Measurements from ENCODE around the gene HIC1. TPM values are rescaled to one million over a fixed set of nuclear protein-coding genes. Genes with fewer than 3 reads are reported as not detected.

The HIC1 gene
- total RNA-seq, 1 experiment from 2014 or later = 1.0 TPM

GRCh38 chr17:2059547-2060384 is 4.9 kb downstream of the HIC1 start:
- Mint-ChIP-seq H3K9me3 (ENCODE audit: unreplicated experiment) (no peaks in the 10 kb centered on the region), H3K4me1 (ENCODE audit: insufficient read depth, unreplicated experiment) (no peaks in the 10 kb centered on the region), H3K36me3 (ENCODE audit: insufficient read depth, unreplicated experiment) (no peaks in the 10 kb centered on the region), H3K4me3 (ENCODE audit: unreplicated experiment) (no peak overlapping the region), H3K27me3 (ENCODE audit: insufficient read depth, unreplicated experiment) (no peaks in the 10 kb centered on the region), H3K27ac (ENCODE audit: low read depth, unreplicated experiment) (no peak overlapping the region)
- DNase-seq (ENCODE audit: unreplicated experiment) = no peak
- intact Hi-C loops (cut with micrococcal nuclease) = no loop called here
- no peak for TF ChIP-seq CTCF (IDR thresholded peaks at IDR 0.05; ENCODE audit: unreplicated experiment)
- ChIA-PET CTCF (interaction anchor here (0.6 to 1.1 kb wide), 5 partner anchors 66 to 451 kb away, joined by 3 to 5 read pairs (median 3); no protein-coding TSS in a partner anchor), POLR2A (no interaction called here)
- no TSS peak for BruUV-seq (replicated peaks)

- no peak overlapping the region for H3K27ac Mint-ChIP-seq (ENCODE audit: low read depth, unreplicated experiment)
- no peak for TF ChIP-seq CTCF (IDR thresholded peaks at IDR 0.05; ENCODE audit: unreplicated experiment)
- no peak for DNase-seq (ENCODE audit: unreplicated experiment)
- intact Hi-C loops (cut with micrococcal nuclease) = no loop called here
- no peaks in the 10 kb centered on the region for H3K36me3 Mint-ChIP-seq (ENCODE audit: insufficient read depth, unreplicated experiment)
- H3K4me1 Mint-ChIP-seq (ENCODE audit: insufficient read depth, unreplicated experiment) = no peaks in the 10 kb centered on the region
- POLR2A ChIA-PET = no interaction called here
- H3K9me3 Mint-ChIP-seq (ENCODE audit: unreplicated experiment) = no peaks in the 10 kb centered on the region
- CTCF ChIA-PET = interaction anchor here (0.6 to 1.1 kb wide), 3 partner anchors 66 to 184 kb away, joined by 3 to 5 read pairs (median 4); no protein-coding TSS in a partner anchor
- BruUV-seq (replicated peaks) = no TSS peak
- H3K4me3 Mint-ChIP-seq (ENCODE audit: unreplicated experiment) = no peak overlapping the region
- no peaks in the 10 kb centered on the region for H3K27me3 Mint-ChIP-seq (ENCODE audit: insufficient read depth, unreplicated experiment)
Observed at GRCh38 chr17:2060385-2060658, 5.4 kb downstream of the HIC1 start.

GRCh38 chr17:2060681-2061440 is 6.0 kb downstream of the HIC1 start:
- no peaks in the 10 kb centered on the region for H3K27me3 Mint-ChIP-seq (ENCODE audit: insufficient read depth, unreplicated experiment)
- intact Hi-C loops (cut with micrococcal nuclease) = no loop called here
- ChIA-PET POLR2A (no interaction called here), CTCF (interaction anchor here (0.6 to 1.1 kb wide), 3 partner anchors 65 to 184 kb away, joined by 3 to 5 read pairs (median 4); no protein-coding TSS in a partner anchor)
- H3K9me3 Mint-ChIP-seq (ENCODE audit: unreplicated experiment) = no peaks in the 10 kb centered on the region
- no peaks in the 10 kb centered on the region for H3K36me3 Mint-ChIP-seq (ENCODE audit: insufficient read depth, unreplicated experiment)
- no peak overlapping the region for H3K27ac Mint-ChIP-seq (ENCODE audit: low read depth, unreplicated experiment)
- no TSS peak for BruUV-seq (replicated peaks)
- no peaks in the 10 kb centered on the region for H3K4me1 Mint-ChIP-seq (ENCODE audit: insufficient read depth, unreplicated experiment)
- no peak for DNase-seq (ENCODE audit: unreplicated experiment)
- no peak overlapping the region for H3K4me3 Mint-ChIP-seq (ENCODE audit: unreplicated experiment)
- TF ChIP-seq CTCF (IDR thresholded peaks at IDR 0.05; ENCODE audit: unreplicated experiment) = no peak

DNA sequence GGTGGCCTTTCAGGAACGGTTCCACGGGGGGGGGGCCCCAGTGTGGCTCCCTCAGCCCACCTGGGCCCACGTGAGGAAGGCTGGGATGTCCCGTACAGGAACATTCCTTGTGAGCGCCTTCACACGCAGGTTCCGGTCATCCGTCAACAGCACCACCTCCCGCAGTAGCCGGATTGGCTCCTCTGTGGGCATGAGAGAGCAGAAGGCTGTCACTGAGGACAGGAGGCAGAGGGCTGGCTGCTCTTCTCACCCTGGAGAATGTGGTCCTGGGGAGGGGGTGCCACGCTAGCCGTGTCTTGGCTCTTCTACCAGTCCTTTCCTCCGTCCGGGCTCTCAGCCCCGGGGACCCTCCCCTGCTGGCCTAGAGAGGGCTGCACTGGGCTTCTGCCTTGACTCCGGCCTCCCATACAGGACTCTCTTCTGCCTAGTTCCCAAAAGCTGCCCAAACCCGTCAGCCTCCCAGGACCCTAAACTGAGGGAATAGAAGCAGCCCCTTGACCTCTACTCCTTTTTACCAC is 6.6 kb downstream of the HIC1 start:
- no peak overlapping the region for H3K4me3 Mint-ChIP-seq (ENCODE audit: unreplicated experiment)
- CTCF ChIA-PET = no interaction called here
- no peak overlapping the region for H3K27ac Mint-ChIP-seq (ENCODE audit: low read depth, unreplicated experiment)

More for the DNA sequence above, 6.6 kb downstream of the HIC1 start:
- Mint-ChIP-seq H3K36me3 (ENCODE audit: insufficient read depth, unreplicated experiment) (no peaks in the 10 kb centered on the region), H3K9me3 (ENCODE audit: unreplicated experiment) (no peaks in the 10 kb centered on the region), H3K27me3 (ENCODE audit: insufficient read depth, unreplicated experiment) (no peaks in the 10 kb centered on the region), H3K4me1 (ENCODE audit: insufficient read depth, unreplicated experiment) (no peaks in the 10 kb centered on the region)
- no peak for TF ChIP-seq CTCF (IDR thresholded peaks at IDR 0.05; ENCODE audit: unreplicated experiment)
- POLR2A ChIA-PET = no interaction called here
- no TSS peak for BruUV-seq (replicated peaks)
- intact Hi-C loops (cut with micrococcal nuclease) = no loop called here
- no peak for DNase-seq (ENCODE audit: unreplicated experiment)

All from MCF 10A (cell line).